H1 (cell line): ENCODE data around the gene LAMA3. TPM values are rescaled to one million over a fixed set of nuclear protein-coding genes. Genes with fewer than 3 reads are reported as not detected.

Source experiments
- CTCF ChIA-PET: fragments of 300-600 bp; sonication (Branson Sonifier 250); formaldehyde crosslinking; loops from one replicate; lab custom pipeline; 2021; ENCODE audit not compliant: partially characterized antibody; lab: Charles Lee
- POLR2A ChIA-PET: fragments of 300-600 bp; sonication (Branson Sonifier 250); formaldehyde crosslinking; loops from one replicate; lab custom pipeline; 2021; ENCODE audit warnings: inconsistent platforms; ENCODE audit not compliant: partially characterized antibody; lab: Charles Lee
- DNase-seq, 2 experiments: peaks; one replicate each; pipeline versions ENCODE4 v3.0.0 to v3.0.0-alpha.2; 2010 to 2022; ENCODE audit warnings: low spot score in 2 of 2, low read depth in 1 of 2, mixed read lengths in 1 of 2
- FAIRE-seq: peaks from 2 replicates; lab custom pipeline; 2011; peaks lifted over from hg19 to GRCh38; lab: Jason Lieb, UNC
- H2AFZ ChIP-seq: 2 replicates; pipeline ENCODE4 v1.8.1; 2012; ENCODE audit warnings: low read length, inconsistent platforms
- H2AK5ac ChIP-seq: 2 replicates; pipeline ENCODE4 v1.6.1; 2013; ENCODE audit warnings: low read depth, low read length
- H2BK120ac ChIP-seq: replicated peaks from 2 replicates; pipeline ENCODE3; 2013; ENCODE audit warnings: low read depth, low read length, inconsistent platforms
- H2BK12ac ChIP-seq: 2 replicates; pipeline ENCODE4 v1.6.1; 2013; ENCODE audit warnings: low read depth, low read length
- H2BK15ac ChIP-seq: 2 replicates; pipeline ENCODE4 v1.6.1; 2013; ENCODE audit warnings: low read length
- H2BK20ac ChIP-seq: 2 replicates; pipeline ENCODE4 v1.6.1; 2013; ENCODE audit warnings: low read length
- H2BK5ac ChIP-seq: 2 replicates; pipeline ENCODE4 v1.6.1; 2013; ENCODE audit warnings: low read depth, low read length
- H3K14ac ChIP-seq: 2 replicates; pipeline ENCODE4 v1.6.1; 2013; ENCODE audit warnings: inconsistent platforms; ENCODE audit not compliant: insufficient read length
- H3K18ac ChIP-seq: 2 replicates; pipeline ENCODE4 v1.6.1; 2013; ENCODE audit warnings: low read length; ENCODE audit errors: extremely low read depth
- H3K23ac ChIP-seq: 2 replicates; pipeline ENCODE4 v1.6.1; 2013; ENCODE audit warnings: inconsistent platforms; ENCODE audit not compliant: insufficient read length
- H3K23me2 ChIP-seq: 2 replicates; pipeline ENCODE4 v1.6.1; 2013; ENCODE audit warnings: low read depth, low read length
- H3K27ac ChIP-seq: 2 replicates; pipeline ENCODE4 v1.6.1; 2011; ENCODE audit warnings: low read depth, low read length, inconsistent platforms
- H3K27me3 ChIP-seq, 4 experiments: replicated peaks in 1 of 4; 1 replicate in 1 of 4; 2 replicates in 3 of 4; pipeline versions ENCODE4 v1.6.1 to v1.8.1; 2011 to 2013; ENCODE audit warnings: low read length in 3 of 4, mild to moderate bottlenecking in 3 of 4, inconsistent platforms in 2 of 4, mixed read lengths in 2 of 4, moderate library complexity in 1 of 4; ENCODE audit not compliant: control insufficient read depth in 3 of 4, insufficient read depth in 3 of 4; ENCODE audit errors: extremely low read depth in 1 of 4
- H3K36me3 ChIP-seq, 4 experiments: 2 replicates each; pipeline versions ENCODE4 v1.6.1 to v1.8.1; 2011 to 2013; ENCODE audit warnings: mild to moderate bottlenecking in 4 of 4, low read length in 3 of 4, moderate library complexity in 2 of 4, control low read depth in 1 of 4, inconsistent platforms in 1 of 4; ENCODE audit not compliant: insufficient read depth in 4 of 4, control insufficient read depth in 2 of 4
- H3K4ac ChIP-seq: replicated peaks from 2 replicates; pipeline ENCODE3; 2013; ENCODE audit warnings: low read length, low read depth, mixed read lengths, inconsistent platforms; ENCODE audit not compliant: insufficient read length
- H3K4me1 ChIP-seq, 4 experiments: replicated peaks in 1 of 4; 1 replicate in 1 of 4; 2 replicates in 3 of 4; pipeline versions ENCODE4 v1.6.1 to v1.8.1; 2011 to 2013; ENCODE audit warnings: low read length in 3 of 4, inconsistent platforms in 2 of 4, mixed read lengths in 1 of 4; ENCODE audit not compliant: insufficient read depth in 4 of 4, control insufficient read depth in 3 of 4
- H3K4me2 ChIP-seq, 2 experiments: 2 replicates each; pipeline versions ENCODE4 v1.6.1 to v1.8.1; 2011 to 2013; ENCODE audit warnings: low read depth in 2 of 2, low read length in 2 of 2, control low read depth in 1 of 2, inconsistent platforms in 1 of 2, mild to moderate bottlenecking in 1 of 2; ENCODE audit not compliant: insufficient read depth in 1 of 2
- H3K4me3 ChIP-seq, 4 experiments: fragments of 200-600, 300-600 bp in 1 of 4; sonication (generic), shearing (Covaris generic), sonication (Bioruptor Twin) in 1 of 4; 2 replicates each; pipeline versions ENCODE4 v1.5.1 to v1.8.1; 2011 to 2016; ENCODE audit warnings: low read length in 4 of 4, low read depth in 3 of 4, control low read depth in 2 of 4, inconsistent platforms in 2 of 4, mild to moderate bottlenecking in 2 of 4, mixed read lengths in 1 of 4, moderate library complexity in 1 of 4; ENCODE audit not compliant: insufficient read depth in 2 of 4; ENCODE audit errors: extremely low read depth in 1 of 4
- H3K56ac ChIP-seq: replicated peaks from 2 replicates; pipeline ENCODE3; 2013; ENCODE audit warnings: low read depth, mild to moderate bottlenecking, mixed read lengths, low read length, inconsistent platforms; ENCODE audit not compliant: insufficient read length
- H3K79me1 ChIP-seq: 2 replicates; pipeline ENCODE4 v1.6.1; 2013; ENCODE audit warnings: low read depth, low read length, control low read depth
- H3K79me2 ChIP-seq, 2 experiments: 2 replicates each; pipeline versions ENCODE4 v1.6.1 to v1.8.1; 2012 to 2013; ENCODE audit warnings: low read length in 2 of 2, mild to moderate bottlenecking in 2 of 2, inconsistent platforms in 1 of 2; ENCODE audit not compliant: insufficient read depth in 2 of 2, control insufficient read depth in 1 of 2
- H3K9ac ChIP-seq, 4 experiments: replicated peaks in 1 of 4; 1 replicate in 1 of 4; 2 replicates in 3 of 4; pipeline versions ENCODE4 v1.6.1 to v1.8.1; 2011 to 2013; ENCODE audit warnings: low read depth in 3 of 4, low read length in 3 of 4, control low read depth in 2 of 4, mild to moderate bottlenecking in 2 of 4, moderate library complexity in 2 of 4, inconsistent platforms in 1 of 4; ENCODE audit errors: extremely low read depth in 1 of 4
- H3K9me3 ChIP-seq, 2 experiments: 2 replicates each; pipeline versions ENCODE4 v1.6.1 to v1.8.1; 2012 to 2013; ENCODE audit warnings: mild to moderate bottlenecking in 2 of 2, moderate library complexity in 2 of 2, control low read depth in 1 of 2, inconsistent platforms in 1 of 2, low read depth in 1 of 2, low read length in 1 of 2, mixed read lengths in 1 of 2; ENCODE audit not compliant: insufficient read depth in 2 of 2
- H4K20me1 ChIP-seq, 2 experiments: replicated peaks in 1 of 2; 2 replicates each; pipeline versions ENCODE3 to v1.8.1; 2011 to 2013; ENCODE audit warnings: inconsistent platforms in 2 of 2, low read length in 2 of 2, mild to moderate bottlenecking in 1 of 2; ENCODE audit not compliant: insufficient read depth in 2 of 2, control insufficient read depth in 1 of 2
- H4K5ac ChIP-seq: 2 replicates; pipeline ENCODE4 v1.6.1; 2013; ENCODE audit warnings: low read length, low read depth, mixed read lengths, inconsistent platforms; ENCODE audit not compliant: insufficient read length
- H4K8ac ChIP-seq: 2 replicates; pipeline ENCODE4 v1.8.0; 2013; ENCODE audit warnings: mild to moderate bottlenecking, moderate library complexity, low read length, inconsistent platforms; ENCODE audit not compliant: insufficient read depth; ENCODE audit errors: extremely low read depth
- H4K91ac ChIP-seq: replicated peaks from 2 replicates; pipeline ENCODE3; 2013; ENCODE audit warnings: low read length, mixed read lengths, inconsistent platforms; ENCODE audit not compliant: insufficient read length
- BRCA1 ChIP-seq: IDR thresholded peaks from 2 replicates; pipeline ENCODE4 v1.6.1; 2012; ENCODE audit warnings: low read depth, low read length, improper control_type of control experiment
- EZH2 ChIP-seq: fragments of 200-600 bp; sonication (generic); IDR thresholded peaks from 2 replicates; pipeline ENCODE4 v1.7.1; 2012; ENCODE audit warnings: low read depth, mild to moderate bottlenecking, moderate library complexity, low read length, inconsistent platforms; ENCODE audit not compliant: severe bottlenecking
- JUN ChIP-seq: IDR thresholded peaks from 2 replicates; pipeline ENCODE4 v1.6.1; 2011; ENCODE audit warnings: low read depth, mild to moderate bottlenecking, improper control_type of control experiment, low read length
- KDM5A ChIP-seq: fragments of 200-600 bp; IDR thresholded peaks from 2 replicates; pipeline ENCODE4 v1.7.1; 2012; ENCODE audit warnings: mild to moderate bottlenecking, low read length, inconsistent platforms, mixed read lengths
- POU5F1 ChIP-seq: IDR thresholded peaks from 2 replicates; pipeline ENCODE4 v1.6.1; 2011; ENCODE audit warnings: low read depth, mild to moderate bottlenecking, low read length, moderate library complexity
- RFX5 ChIP-seq: IDR thresholded peaks from 2 replicates; pipeline ENCODE4 v1.6.1; 2011; ENCODE audit warnings: low read depth, low read length, improper control_type of control experiment, borderline replicate concordance
- WGBS, 2 experiments: shearing (Covaris generic) in 1 of 2; methylation state at CpG; one replicate each; pipeline versions ENCODE4 v1.1.6 to v1.1.7; 2013 to 2015; ENCODE audit warnings: low lambda C conversion rate in 2 of 2, mixed read lengths in 2 of 2, inconsistent platforms in 1 of 2, low coverage in 1 of 2, missing lambda C conversion rate in 1 of 2; ENCODE audit not compliant: insufficient replicate concordance in 2 of 2, insufficient coverage in 1 of 2, insufficient read length in 1 of 2; ENCODE audit errors: extremely low coverage in 1 of 2, missing lambda C conversion rate in 1 of 2; 5-methylcytosine and 5-hydroxymethylcytosine counted together
- polyA plus RNA-seq, 7 experiments: library from polyadenylated mRNA; depleted of rRNA in 3 of 7; stranded (reverse) in 5 of 7; unstranded in 2 of 7; fragments of >200 nt in 5 of 7; fragments of 200-250 nt in 2 of 7; gene quantifications; 1 replicate in 5 of 7; 2 replicates in 1 of 7; 4 replicates in 1 of 7; pipeline versions ENCODE4 v1.2.1 to v1.2.3, GENCODE V29; 2011 to 2013; ENCODE audit warnings: missing spikeins in 2 of 7, mixed read lengths in 2 of 7
- total RNA-seq: library from RNA; stranded (reverse); fragmentation: NEBNext Ultra II Directional; extraction: Animal tissue kit (Norgen Biotek cat#: 25700); gene quantifications from 2 replicates; pipeline ENCODE4 v1.2.1, GENCODE V29; 2021
- TF ChIP-seq, protein P1 (sequence below): IDR thresholded peaks from 2 replicates; pipeline ENCODE4 v1.6.1; 2011; ENCODE audit warnings: low read depth, mild to moderate bottlenecking, low read length; ENCODE audit not compliant: insufficient read depth
- TF ChIP-seq, protein P2 (sequence below): IDR thresholded peaks from 2 replicates; pipeline ENCODE4 v1.6.1; 2012; ENCODE audit warnings: inconsistent platforms

Gene LAMA3
- total and polyA plus RNA-seq, 2 of the 8 experiments (the other 6 are each of a cell fraction or from before 2014, with no cell fraction given), result 0.76 to 5.0 TPM

DNA sequence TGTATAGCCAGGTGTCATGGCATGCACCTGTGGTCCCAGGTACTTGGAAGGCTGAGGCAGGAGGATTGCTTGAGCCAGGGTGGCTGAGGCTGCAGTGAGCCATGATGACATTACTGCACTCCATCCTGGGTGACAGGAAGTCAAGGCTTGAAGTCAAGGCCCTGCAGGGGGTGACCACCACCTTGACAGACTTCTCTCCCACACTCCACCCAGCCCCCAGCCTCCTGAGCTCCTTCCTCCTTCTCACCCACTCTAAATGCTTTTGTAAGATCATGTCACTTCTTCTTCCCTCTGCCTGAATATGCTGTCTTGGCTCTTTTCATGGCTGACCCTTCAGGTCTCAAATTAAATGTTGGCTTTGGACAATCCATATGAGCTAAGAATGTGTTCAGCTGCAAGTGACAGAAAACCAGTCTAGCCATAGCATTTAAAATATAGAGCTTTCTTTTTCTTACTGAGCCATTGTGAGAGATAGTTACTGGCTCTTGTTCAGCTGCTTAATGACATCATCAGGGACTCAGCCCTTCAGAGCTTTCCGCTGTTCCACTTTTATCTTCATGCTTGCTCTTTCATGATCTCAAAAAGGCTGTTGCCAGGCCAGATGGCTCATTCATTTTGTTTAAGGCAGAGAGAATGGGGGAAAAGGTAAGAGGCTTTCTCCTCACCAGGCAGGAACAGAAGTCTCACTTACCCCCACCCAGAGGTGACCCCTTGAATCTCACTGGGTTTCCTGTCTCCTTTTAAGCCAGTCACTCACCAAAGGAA is 288.6 kb downstream of the LAMA3 start:
- Histone ChIP-seq H4K20me1 (no peaks in the 10 kb centered on the region), H4K8ac (no peak overlapping the region; the same call in 1 of the 2 replicates), H3K56ac (no peak overlapping the region), H2BK5ac (no peak overlapping the region), H3K23me2 (no peaks in the 10 kb centered on the region; the same call in 1 of the 2 replicates), H3K18ac (no peak overlapping the region), H3K4me2 (no peak overlapping the region), H3K14ac (no peak overlapping the region), H3K23ac (no peak overlapping the region), H3K9me3 (no peaks in the 10 kb centered on the region), H2BK20ac (no peak overlapping the region), H4K5ac (no peak overlapping the region), H3K36me3 (no peaks in the 10 kb centered on the region), H3K4ac (no peak overlapping the region), H2BK120ac (no peak overlapping the region), H2BK15ac (no peak overlapping the region), H3K27ac (no peak overlapping the region), H3K79me1 (no peaks in the 10 kb centered on the region), H3K4me3 (no peak overlapping the region), H3K79me2 (no peaks in the 10 kb centered on the region), H2BK12ac (no peak overlapping the region), H4K91ac (no peak overlapping the region), H3K27me3 (no peaks in the 10 kb centered on the region; a peak in 1 of 7 replicates), H3K4me1 (peaks cover 0 to 5% (median 0%) of the 10 kb centered on the region in 4 experiments; a peak in 2 of 7 replicates), H2AFZ (no peak overlapping the region), H2AK5ac (no peak overlapping the region), H3K9ac (no peak overlapping the region)
- WGBS, 2 experiments, result 100% methylated on average over 1 of the region's 1 CpG; no CpG with 5 or more reads in 1 of the 2 experiments
- CTCF ChIA-PET, result interaction anchor here (0.8 to 1.1 kb wide), 3 partner anchors 33 to 467 kb away, joined by 3 to 4 read pairs (median 3); no protein-coding TSS in a partner anchor
- TF ChIP-seq, protein P1, sequence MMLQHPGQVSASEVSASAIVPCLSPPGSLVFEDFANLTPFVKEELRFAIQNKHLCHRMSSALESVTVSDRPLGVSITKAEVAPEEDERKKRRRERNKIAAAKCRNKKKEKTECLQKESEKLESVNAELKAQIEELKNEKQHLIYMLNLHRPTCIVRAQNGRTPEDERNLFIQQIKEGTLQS, result no peak
- TF ChIP-seq BRCA1, result no peak
- TF ChIP-seq JUN, result no peak
- no peak for TF ChIP-seq POU5F1
- no peak for TF ChIP-seq KDM5A
- TF ChIP-seq EZH2, result no peak
- TF ChIP-seq, protein P2, sequence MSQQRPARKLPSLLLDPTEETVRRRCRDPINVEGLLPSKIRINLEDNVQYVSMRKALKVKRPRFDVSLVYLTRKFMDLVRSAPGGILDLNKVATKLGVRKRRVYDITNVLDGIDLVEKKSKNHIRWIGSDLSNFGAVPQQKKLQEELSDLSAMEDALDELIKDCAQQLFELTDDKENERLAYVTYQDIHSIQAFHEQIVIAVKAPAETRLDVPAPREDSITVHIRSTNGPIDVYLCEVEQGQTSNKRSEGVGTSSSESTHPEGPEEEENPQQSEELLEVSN, result no peak
- no peak for TF ChIP-seq RFX5
- FAIRE-seq, result no peak
- POLR2A ChIA-PET, result no interaction called here
- no peak for DNase-seq
